Caco-2 (cell line): ENCODE data around the gene CCDC9. TPM values are rescaled to one million over a fixed set of nuclear protein-coding genes. Genes with fewer than 3 reads are reported as not detected.

Experiments
- BruUV-seq: library from RNA; stranded (reverse); fragments of 400-500 nt; replicated peaks from 2 replicates; lab custom pipeline; 2021; lab: Mats Ljungman, UMichigan
- CTCF ChIA-PET: fragments of 300-600 bp; sonication (Branson Sonifier 250); formaldehyde crosslinking; loops from one replicate; lab custom pipeline; 2022; ENCODE audit warnings: antibody characterized with exemption; lab: Charles Lee
- POLR2A ChIA-PET: fragments of 300-600 bp; sonication (Branson Sonifier 250); formaldehyde crosslinking; loops from one replicate; lab custom pipeline; 2022; ENCODE audit warnings: antibody characterized with exemption; lab: Charles Lee
- DNase-seq, 2 experiments: peaks; one replicate each; pipeline versions ENCODE4 v3.0.0 to v3.0.0-alpha.2; 2020 to 2022
- H3K27me3 ChIP-seq: replicated peaks from 2 replicates; pipeline ENCODE4 v1.6.0; 2011; ENCODE audit warnings: low read length; ENCODE audit not compliant: control insufficient read depth, insufficient read depth
- H3K36me3 ChIP-seq: 2 replicates; pipeline ENCODE4 v1.5.1; 2011; ENCODE audit warnings: low read length; ENCODE audit not compliant: control insufficient read depth, insufficient read depth
- H3K4me1 ChIP-seq: fragments of 250-450 bp; sonication (Bioruptor Pico); 2 replicates; pipeline ENCODE4 v1.5.1; 2020; ENCODE audit warnings: mild to moderate bottlenecking
- H3K4me3 ChIP-seq: 2 replicates; pipeline ENCODE4 v1.5.1; 2011; ENCODE audit warnings: low read depth, mild to moderate bottlenecking, control low read depth, low read length
- H3K9me3 ChIP-seq: fragments of 250-450 bp; sonication (Bioruptor Pico); 2 replicates; pipeline ENCODE4 v1.5.1; 2020; ENCODE audit warnings: mild to moderate bottlenecking, moderate library complexity
- H3K27ac Mint-ChIP-seq: one replicate; pipeline ENCODE4 v1.8.0; 2022; ENCODE audit warnings: mixed read lengths; ENCODE audit not compliant: unreplicated experiment
- H3K27me3 Mint-ChIP-seq: one replicate; pipeline ENCODE4 v1.8.0; 2022; ENCODE audit warnings: mixed read lengths; ENCODE audit not compliant: insufficient read depth, unreplicated experiment
- H3K36me3 Mint-ChIP-seq: one replicate; pipeline ENCODE4 v1.8.0; 2022; ENCODE audit warnings: mild to moderate bottlenecking, mixed read lengths; ENCODE audit not compliant: insufficient read depth, unreplicated experiment
- H3K4me1 Mint-ChIP-seq: one replicate; pipeline ENCODE4 v1.8.0; 2022; ENCODE audit warnings: low read depth, mixed read lengths; ENCODE audit not compliant: unreplicated experiment
- H3K4me3 Mint-ChIP-seq: one replicate; pipeline ENCODE4 v1.8.0; 2022; ENCODE audit warnings: mild to moderate bottlenecking, moderate library complexity, mixed read lengths; ENCODE audit not compliant: unreplicated experiment
- H3K9me3 Mint-ChIP-seq: one replicate; pipeline ENCODE4 v1.8.0; 2022; ENCODE audit warnings: mixed read lengths; ENCODE audit not compliant: unreplicated experiment
- intact Hi-C: fragments of 100-400 bp; cut with micrococcal nuclease; formaldehyde crosslinking; loops from one replicate; pipeline ENCODE4 v1.10.0; 2022; ENCODE audit not compliant: unreplicated experiment
- total RNA-seq: library from RNA; stranded (reverse); gene quantifications from 2 replicates; pipeline ENCODE4 v1.2.3, GENCODE V29; 2022
- TF ChIP-seq, protein P1 (sequence below), 2 experiments: fragments of 200-600 bp in 1 of 2; IDR thresholded peaks; 1 replicate in 1 of 2; 2 replicates in 1 of 2; pipeline versions ENCODE4 v1.5.1 to v1.8.0; 2011 to 2022; ENCODE audit warnings: antibody characterized with exemption in 1 of 2, control low read depth in 1 of 2, inconsistent platforms in 1 of 2, low read depth in 1 of 2, low read length in 1 of 2, mild to moderate bottlenecking in 1 of 2, moderate library complexity in 1 of 2; ENCODE audit not compliant: insufficient read depth in 1 of 2, severe bottlenecking in 1 of 2, unreplicated experiment in 1 of 2

The CCDC9 gene
- total RNA-seq, 1 experiment from 2014 or later: 43.1 TPM

GRCh38 chr19:47310323-47310722, 54.0 kb downstream of the CCDC9 start:
- Histone ChIP-seq H3K9me3 (0 out of 2 replicates have a peak, but pooled peaks cover 5% of the 10 kb centered on the region), H3K4me3 (no peak overlapping the region), H3K36me3 (no peaks in the 10 kb centered on the region), H3K4me1 (0 out of 2 replicates have a peak, but pooled peaks cover 6% of the 10 kb centered on the region), H3K27me3 (no peaks in the 10 kb centered on the region)
- no peaks in the 10 kb centered on the region for H3K36me3 Mint-ChIP-seq
- POLR2A ChIA-PET: no interaction called here
- H3K4me1 Mint-ChIP-seq: peaks cover 14% of the 10 kb centered on the region
- H3K9me3 Mint-ChIP-seq: no peaks in the 10 kb centered on the region
- intact Hi-C loops: no loop called here
- DNase-seq: no peak
- H3K4me3 Mint-ChIP-seq: no peak overlapping the region
- H3K27me3 Mint-ChIP-seq: no peaks in the 10 kb centered on the region
- no peak overlapping the region for H3K27ac Mint-ChIP-seq
- CTCF ChIA-PET: no interaction called here
- no TSS peak for BruUV-seq
- TF ChIP-seq, protein P1, sequence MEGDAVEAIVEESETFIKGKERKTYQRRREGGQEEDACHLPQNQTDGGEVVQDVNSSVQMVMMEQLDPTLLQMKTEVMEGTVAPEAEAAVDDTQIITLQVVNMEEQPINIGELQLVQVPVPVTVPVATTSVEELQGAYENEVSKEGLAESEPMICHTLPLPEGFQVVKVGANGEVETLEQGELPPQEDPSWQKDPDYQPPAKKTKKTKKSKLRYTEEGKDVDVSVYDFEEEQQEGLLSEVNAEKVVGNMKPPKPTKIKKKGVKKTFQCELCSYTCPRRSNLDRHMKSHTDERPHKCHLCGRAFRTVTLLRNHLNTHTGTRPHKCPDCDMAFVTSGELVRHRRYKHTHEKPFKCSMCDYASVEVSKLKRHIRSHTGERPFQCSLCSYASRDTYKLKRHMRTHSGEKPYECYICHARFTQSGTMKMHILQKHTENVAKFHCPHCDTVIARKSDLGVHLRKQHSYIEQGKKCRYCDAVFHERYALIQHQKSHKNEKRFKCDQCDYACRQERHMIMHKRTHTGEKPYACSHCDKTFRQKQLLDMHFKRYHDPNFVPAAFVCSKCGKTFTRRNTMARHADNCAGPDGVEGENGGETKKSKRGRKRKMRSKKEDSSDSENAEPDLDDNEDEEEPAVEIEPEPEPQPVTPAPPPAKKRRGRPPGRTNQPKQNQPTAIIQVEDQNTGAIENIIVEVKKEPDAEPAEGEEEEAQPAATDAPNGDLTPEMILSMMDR (IDR thresholded peaks at IDR 0.05; ENCODE audit: insufficient read depth in 1 of 2, low read depth in 1 of 2, low read length in 1 of 2, severe bottlenecking in 1 of 2, unreplicated experiment in 1 of 2): no peak

GRCh38 chr19:47310819-47311218, 54.5 kb downstream of the CCDC9 start:
- intact Hi-C loops: no loop called here
- no TSS peak for BruUV-seq
- POLR2A ChIA-PET: no interaction called here

DNA sequence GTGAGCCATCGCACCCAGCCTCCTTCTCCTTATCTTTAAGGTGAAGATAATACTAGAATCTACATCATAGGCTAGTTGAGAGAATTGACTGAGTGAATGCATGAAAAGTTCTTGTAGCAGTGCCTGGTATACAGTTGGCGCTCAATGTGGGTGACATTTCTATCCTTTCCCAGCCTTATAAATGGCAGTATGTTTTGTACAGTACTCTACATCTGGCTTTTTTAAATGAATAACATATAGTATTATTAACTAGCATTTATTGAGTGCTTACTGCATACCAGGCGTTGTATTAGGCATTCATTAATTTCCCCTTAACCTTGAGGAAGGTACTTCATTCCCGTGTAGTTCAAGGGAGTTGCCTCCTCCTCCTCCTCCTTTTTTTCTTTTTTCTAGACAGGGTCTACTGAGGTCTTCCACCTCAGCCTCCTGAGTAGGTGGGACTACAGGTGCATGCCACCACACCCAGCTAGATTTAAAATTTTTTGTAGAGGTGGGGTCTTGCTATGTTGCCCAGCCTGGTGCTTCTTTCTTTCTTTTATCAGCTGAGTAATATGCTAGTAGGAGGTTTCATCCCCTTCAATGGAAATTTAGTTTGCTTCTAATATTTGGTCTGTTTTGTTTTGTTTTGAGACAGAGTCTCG, 56.2 kb downstream of the CCDC9 start:
- H3K36me3 Mint-ChIP-seq: no peaks in the 10 kb centered on the region
- POLR2A ChIA-PET: no interaction called here
- no peak overlapping the region for H3K4me3 Mint-ChIP-seq
- DNase-seq: no peak
- H3K27ac Mint-ChIP-seq: no peak overlapping the region
- H3K9me3 ChIP-seq: 0 out of 2 replicates have a peak, but pooled peaks cover 5% of the 10 kb centered on the region
- no peaks in the 10 kb centered on the region for H3K27me3 Mint-ChIP-seq
- H3K27me3 ChIP-seq: no peaks in the 10 kb centered on the region
- no peak overlapping the region for H3K4me3 ChIP-seq
- CTCF ChIA-PET: interaction anchor here (0.5 kb wide), 1 partner anchor 30 kb away, joined by 3 read pairs; no protein-coding TSS in a partner anchor
- peaks cover 10% of the 10 kb centered on the region; the same call in 1 of the 2 replicates for H3K4me1 ChIP-seq
- TF ChIP-seq, protein P1 (IDR thresholded peaks at IDR 0.05; ENCODE audit: insufficient read depth in 1 of 2, low read depth in 1 of 2, low read length in 1 of 2, severe bottlenecking in 1 of 2, unreplicated experiment in 1 of 2): no peak
- intact Hi-C loops: no loop called here
- H3K36me3 ChIP-seq: no peaks in the 10 kb centered on the region
- BruUV-seq: no TSS peak
- H3K9me3 Mint-ChIP-seq: no peaks in the 10 kb centered on the region
- H3K4me1 Mint-ChIP-seq: peaks cover 23% of the 10 kb centered on the region

More at GRCh38 chr19:47310819-47311218, 54.5 kb downstream of the CCDC9 start:
- CTCF ChIA-PET: interaction anchor here (0.7 kb wide), 1 partner anchor 92 kb away, joined by 3 read pairs; no protein-coding TSS in a partner anchor
- no peaks in the 10 kb centered on the region for H3K9me3 Mint-ChIP-seq
- H3K4me1 ChIP-seq: peaks cover 6% of the 10 kb centered on the region; the same call in 1 of the 2 replicates
- H3K9me3 ChIP-seq: 0 out of 2 replicates have a peak, but pooled peaks cover 5% of the 10 kb centered on the region
- no peaks in the 10 kb centered on the region for H3K27me3 Mint-ChIP-seq
- H3K4me3 ChIP-seq: no peak overlapping the region
- H3K36me3 Mint-ChIP-seq: no peaks in the 10 kb centered on the region
- H3K4me3 Mint-ChIP-seq: no peak overlapping the region
- TF ChIP-seq, protein P1 (IDR thresholded peaks at IDR 0.05; ENCODE audit: insufficient read depth in 1 of 2, low read depth in 1 of 2, low read length in 1 of 2, severe bottlenecking in 1 of 2, unreplicated experiment in 1 of 2): no peak
- H3K36me3 ChIP-seq: no peaks in the 10 kb centered on the region
- DNase-seq: peak in 1 of 2 experiments; percentile 42
- no peaks in the 10 kb centered on the region for H3K27me3 ChIP-seq
- no peak overlapping the region for H3K27ac Mint-ChIP-seq
- H3K4me1 Mint-ChIP-seq: peaks cover 15% of the 10 kb centered on the region
